CD4-positive, alpha-beta T cell (primary cell): ENCODE data around the gene JAKMIP2. TPM values are rescaled to one million over a fixed set of nuclear protein-coding genes. Genes with fewer than 3 reads are reported as not detected.

Source experiments
- ATAC-seq: fragments of 200-7000 bp; cut with Tn5 transposase; one replicate; pipeline ENCODE4 v1.10.0; 2022; ENCODE audit warnings: mild to moderate bottlenecking; ENCODE audit not compliant: poor library complexity
- CTCF ChIA-PET: fragments of 350-600 bp; sonication (Branson Sonifier 250); formaldehyde crosslinking; loops from one replicate; lab custom pipeline; 2021; ENCODE audit warnings: antibody characterized with exemption, inconsistent platforms; lab: Charles Lee
- POLR2A ChIA-PET: fragments of 350-600 bp; sonication (Branson Sonifier 250); formaldehyde crosslinking; loops from one replicate; lab custom pipeline; 2021; ENCODE audit warnings: antibody characterized with exemption, inconsistent platforms; lab: Charles Lee
- DNase-seq, 14 experiments: peaks; one replicate each; pipeline ENCODE4 v3.0.0-alpha.2; 2013 to 2020; ENCODE audit warnings: mixed read lengths in 2 of 14
- H3K27ac ChIP-seq, 2 donors: one replicate each; pipeline versions ENCODE4 v1.5.1 to v1.7.0; 2013; ENCODE audit warnings: low read length in 2 of 2, low read depth in 1 of 2, mild to moderate bottlenecking in 1 of 2
- H3K27me3 ChIP-seq, 2 experiments: 1 replicate in 1 of 2; 2 replicates in 1 of 2; pipeline versions ENCODE4 v1.6.1 to v1.7.0; 2013; ENCODE audit warnings: low read length in 2 of 2, control low read depth in 1 of 2, mild to moderate bottlenecking in 1 of 2, moderate library complexity in 1 of 2; ENCODE audit not compliant: insufficient read depth in 2 of 2, control insufficient read depth in 1 of 2
- H3K36me3 ChIP-seq: one replicate; pipeline ENCODE4 v1.6.1; 2013; ENCODE audit warnings: low read length, control low read depth; ENCODE audit not compliant: insufficient read depth
- H3K4me1 ChIP-seq: one replicate; pipeline ENCODE4 v1.6.1; 2013; ENCODE audit warnings: low read length, control low read depth; ENCODE audit not compliant: insufficient read depth
- H3K4me3 ChIP-seq: one replicate; pipeline ENCODE4 v1.5.1; 2013; ENCODE audit warnings: mild to moderate bottlenecking, low read length, moderate library complexity
- H3K9me3 ChIP-seq, 2 experiments: 1 replicate in 1 of 2; 2 replicates in 1 of 2; pipeline versions ENCODE4 v1.6.1 to v1.7.0; 2013; ENCODE audit warnings: low read length in 2 of 2, mild to moderate bottlenecking in 2 of 2, control low read depth in 1 of 2, moderate library complexity in 1 of 2; ENCODE audit not compliant: control insufficient read depth in 1 of 2, insufficient read depth in 1 of 2
- H3K27ac Mint-ChIP-seq: one replicate; pipeline ENCODE4 v1.8.0; 2020; ENCODE audit warnings: mixed read lengths
- H3K27me3 Mint-ChIP-seq: one replicate; pipeline ENCODE4 v1.8.0; 2021; ENCODE audit warnings: mixed read lengths
- H3K36me3 Mint-ChIP-seq: one replicate; pipeline ENCODE4 v1.8.0; 2021; ENCODE audit warnings: low read depth, mixed read lengths
- H3K4me1 Mint-ChIP-seq: one replicate; pipeline ENCODE4 v1.8.0; 2021; ENCODE audit warnings: low read depth, mixed read lengths
- H3K4me3 Mint-ChIP-seq: one replicate; pipeline ENCODE4 v1.8.0; 2020; ENCODE audit warnings: mild to moderate bottlenecking, mixed read lengths
- H3K9me3 Mint-ChIP-seq: one replicate; pipeline ENCODE4 v1.8.0; 2020; ENCODE audit warnings: mixed read lengths
- intact Hi-C, 2 experiments: fragments of 100-400 bp; cut with DNase I in 1 of 2; cut with micrococcal nuclease in 1 of 2; formaldehyde crosslinking; loops; one replicate each; pipeline versions ENCODE4 v1.15.1 to v1.9.0; 2023 to 2025; cut with DNase I, micrococcal nuclease
- total RNA-seq, 174 experiments: library from RNA in 2 of 174; stranded (reverse) in 2 of 174; gene quantifications; one replicate each; pipeline ENCODE4 v1.2.3 and lab custom pipeline; 2021 to 2026
- TF ChIP-seq, protein P1 (sequence below): fragments of 200-600 bp; IDR thresholded peaks from one replicate; pipeline ENCODE4 v1.8.0; 2022; ENCODE audit warnings: antibody characterized with exemption, mild to moderate bottlenecking

The JAKMIP2 gene
- total RNA-seq, 2 experiments from 2014 or later: 0.74 to 1.3 TPM

DNA sequence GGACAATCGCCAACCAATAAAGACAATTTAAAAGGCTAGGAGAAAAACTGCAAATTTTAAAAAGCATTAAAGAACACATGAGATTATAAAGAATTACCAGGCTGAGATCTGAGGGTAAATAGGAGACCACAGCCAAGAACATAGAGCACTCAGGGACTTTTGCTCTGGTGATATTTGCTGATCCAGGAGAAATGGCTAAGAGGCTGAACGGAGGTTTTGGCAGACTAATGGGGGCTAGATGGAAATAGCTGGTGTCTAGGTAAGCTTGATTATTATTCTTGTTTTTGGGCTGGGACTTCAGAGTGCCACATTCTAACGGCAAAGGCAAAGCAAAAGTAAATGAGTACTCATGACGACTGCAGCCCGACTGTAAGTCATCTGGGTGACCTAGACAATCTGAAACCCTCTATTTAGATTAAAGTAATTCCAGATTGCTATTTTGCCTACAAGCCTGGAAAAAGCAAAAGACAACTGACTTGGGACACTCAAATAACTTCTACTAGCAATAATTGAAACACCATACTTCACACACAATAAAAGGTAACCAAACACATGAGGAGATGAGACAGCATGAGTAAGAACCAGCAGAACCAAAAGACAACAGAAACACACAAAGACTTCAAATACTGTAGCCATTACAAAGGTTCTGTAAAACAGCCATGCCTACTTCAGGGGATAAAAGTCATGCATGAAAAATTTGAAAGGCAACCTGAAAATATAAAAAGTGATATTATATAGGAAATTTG is 68.8 kb downstream of the JAKMIP2 start:
- intact Hi-C loops: no loop called here
- no peak for DNase-seq
- Histone ChIP-seq H3K27me3 (no peaks in the 10 kb centered on the region), H3K4me3 (no peak overlapping the region), H3K27ac (no peak overlapping the region), H3K36me3 (no peaks in the 10 kb centered on the region), H3K4me1 (no peaks in the 10 kb centered on the region), H3K9me3 (no peaks in the 10 kb centered on the region)
- Mint-ChIP-seq H3K4me1 (no peaks in the 10 kb centered on the region), H3K4me3 (no peak overlapping the region), H3K36me3 (no peaks in the 10 kb centered on the region), H3K9me3 (no peaks in the 10 kb centered on the region), H3K27ac (no peak overlapping the region), H3K27me3 (no peaks in the 10 kb centered on the region)
- TF ChIP-seq, protein P1, sequence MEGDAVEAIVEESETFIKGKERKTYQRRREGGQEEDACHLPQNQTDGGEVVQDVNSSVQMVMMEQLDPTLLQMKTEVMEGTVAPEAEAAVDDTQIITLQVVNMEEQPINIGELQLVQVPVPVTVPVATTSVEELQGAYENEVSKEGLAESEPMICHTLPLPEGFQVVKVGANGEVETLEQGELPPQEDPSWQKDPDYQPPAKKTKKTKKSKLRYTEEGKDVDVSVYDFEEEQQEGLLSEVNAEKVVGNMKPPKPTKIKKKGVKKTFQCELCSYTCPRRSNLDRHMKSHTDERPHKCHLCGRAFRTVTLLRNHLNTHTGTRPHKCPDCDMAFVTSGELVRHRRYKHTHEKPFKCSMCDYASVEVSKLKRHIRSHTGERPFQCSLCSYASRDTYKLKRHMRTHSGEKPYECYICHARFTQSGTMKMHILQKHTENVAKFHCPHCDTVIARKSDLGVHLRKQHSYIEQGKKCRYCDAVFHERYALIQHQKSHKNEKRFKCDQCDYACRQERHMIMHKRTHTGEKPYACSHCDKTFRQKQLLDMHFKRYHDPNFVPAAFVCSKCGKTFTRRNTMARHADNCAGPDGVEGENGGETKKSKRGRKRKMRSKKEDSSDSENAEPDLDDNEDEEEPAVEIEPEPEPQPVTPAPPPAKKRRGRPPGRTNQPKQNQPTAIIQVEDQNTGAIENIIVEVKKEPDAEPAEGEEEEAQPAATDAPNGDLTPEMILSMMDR: no peak
- ChIA-PET CTCF (no interaction called here), POLR2A (no interaction called here)
- no peak for ATAC-seq

DNA sequence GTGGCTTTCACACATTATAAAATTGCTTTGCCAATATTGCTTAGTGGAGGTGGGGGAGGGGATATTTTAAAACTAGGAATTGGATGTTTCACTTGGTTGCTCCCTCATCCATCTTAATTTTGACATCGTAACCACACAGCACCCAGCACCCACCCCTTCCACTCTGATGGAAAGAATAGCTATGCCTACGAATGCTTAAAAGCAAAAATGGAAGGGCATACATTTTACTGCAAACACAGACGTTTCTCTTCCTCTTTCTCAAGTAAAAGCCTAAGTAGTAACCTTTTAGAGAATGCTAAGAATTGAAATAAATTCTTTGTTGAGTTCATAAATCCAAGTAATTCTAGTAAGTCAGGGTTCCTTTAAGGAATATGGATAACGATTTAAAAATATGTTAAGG is 69.9 kb downstream of the JAKMIP2 start:
- Histone ChIP-seq H3K9me3 (no peaks in the 10 kb centered on the region), H3K36me3 (no peaks in the 10 kb centered on the region), H3K27ac (no peak overlapping the region), H3K27me3 (no peaks in the 10 kb centered on the region), H3K4me1 (no peaks in the 10 kb centered on the region), H3K4me3 (no peak overlapping the region)
- intact Hi-C loops: no loop called here
- Mint-ChIP-seq H3K27me3 (no peaks in the 10 kb centered on the region), H3K9me3 (no peaks in the 10 kb centered on the region), H3K4me3 (no peak overlapping the region), H3K4me1 (no peaks in the 10 kb centered on the region), H3K36me3 (no peaks in the 10 kb centered on the region), H3K27ac (no peak overlapping the region)
- ATAC-seq: no peak
- CTCF ChIA-PET: no interaction called here
- no peak for DNase-seq
- POLR2A ChIA-PET: no interaction called here
- TF ChIP-seq, protein P1: no peak

DNA sequence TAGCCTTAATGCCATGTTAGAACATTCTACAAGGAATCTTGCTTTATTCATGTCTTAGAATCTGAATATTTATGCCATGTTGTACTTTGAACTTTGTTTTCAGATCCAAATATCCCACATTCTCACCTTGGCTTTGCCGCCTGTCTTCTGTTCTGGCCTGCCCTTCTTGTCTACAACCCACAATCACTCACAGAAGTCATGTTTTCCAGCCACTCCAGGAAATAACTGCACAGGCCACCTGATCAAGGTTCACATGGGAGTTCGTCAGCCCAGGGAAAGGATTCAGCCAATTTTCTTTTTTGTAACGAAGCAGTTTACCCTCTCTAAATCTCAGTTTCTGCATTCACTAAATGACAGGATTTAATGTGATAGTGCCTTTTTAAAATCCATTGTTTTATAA is 70.5 kb downstream of the JAKMIP2 start:
- no peak for DNase-seq
- intact Hi-C loops: no loop called here
- no peaks in the 10 kb centered on the region for H3K4me1 Mint-ChIP-seq
- ChIA-PET CTCF (no interaction called here), POLR2A (no interaction called here)
- Histone ChIP-seq H3K9me3 (no peaks in the 10 kb centered on the region), H3K4me3 (no peak overlapping the region), H3K4me1 (no peaks in the 10 kb centered on the region), H3K36me3 (no peaks in the 10 kb centered on the region), H3K27ac (no peak overlapping the region), H3K27me3 (no peaks in the 10 kb centered on the region)
- ATAC-seq: no peak
- H3K4me3 Mint-ChIP-seq: no peak overlapping the region
- TF ChIP-seq, protein P1: no peak
- H3K27ac Mint-ChIP-seq: no peak overlapping the region
- no peaks in the 10 kb centered on the region for H3K27me3 Mint-ChIP-seq
- no peaks in the 10 kb centered on the region for H3K9me3 Mint-ChIP-seq
- no peaks in the 10 kb centered on the region for H3K36me3 Mint-ChIP-seq
